SK-N-MC (cell line): Measurements from ENCODE around the gene AKR7A3.

Source experiments
- EZH2 ChIP-seq: fragments of 200-600 bp; sonication (generic); IDR thresholded peaks from one replicate; pipeline ENCODE4 v1.6.1; 2017; ENCODE audit warnings: antibody characterized with exemption
- POLR2AphosphoS5 ChIP-seq: IDR thresholded peaks from 2 replicates; pipeline ENCODE4 v1.6.1; 2012; ENCODE audit warnings: mild to moderate bottlenecking, low read depth, low read length, borderline replicate concordance

GRCh38 chr1:19287436-19288185, 959 bp downstream of the AKR7A3 start:
- TF ChIP-seq POLR2AphosphoS5 = no peak
- TF ChIP-seq EZH2 = no peak
